OCI-LY1 (cell line): ENCODE results near the gene TCF25.

Source experiments
- EZH2 ChIP-seq: fragments of 200-600 bp; sonication (generic), shearing (Covaris generic); IDR thresholded peaks from 2 replicates; pipeline ENCODE4 v1.8.0; 2017; ENCODE audit warnings: borderline replicate concordance, mixed run types, mild to moderate bottlenecking, antibody characterized with exemption, low read length, moderate library complexity, mixed read lengths
- TF ChIP-seq, protein P1 (sequence below): fragments of 200-600 bp; sonication (generic), shearing (Covaris generic); IDR thresholded peaks from 2 replicates; pipeline ENCODE4 v1.5.1; 2017; ENCODE audit warnings: mild to moderate bottlenecking, antibody characterized with exemption, low read length, moderate library complexity, mixed read lengths

DNA sequence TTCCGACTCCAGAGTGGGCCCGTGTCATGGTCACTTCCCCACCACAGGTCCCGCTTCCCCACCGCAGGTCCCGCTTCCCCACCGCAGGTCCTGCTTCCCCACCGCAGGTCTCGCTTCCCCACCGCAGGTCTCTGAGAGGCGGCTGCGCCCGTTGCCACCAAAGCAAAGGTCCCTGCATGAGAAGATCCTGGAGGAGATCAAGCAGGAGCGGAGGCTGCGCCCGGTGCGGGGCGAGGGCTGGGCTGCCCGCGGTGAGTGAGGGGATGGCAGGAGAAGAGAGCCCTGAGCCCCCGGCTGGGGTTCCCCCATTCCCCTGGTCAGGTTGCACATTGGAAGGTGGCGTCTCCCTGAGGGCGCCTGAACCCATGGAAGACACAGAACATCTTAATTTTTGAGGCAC, 17.4 kb upstream of the TCF25 start:
- no peak for TF ChIP-seq EZH2
- TF ChIP-seq, protein P1, sequence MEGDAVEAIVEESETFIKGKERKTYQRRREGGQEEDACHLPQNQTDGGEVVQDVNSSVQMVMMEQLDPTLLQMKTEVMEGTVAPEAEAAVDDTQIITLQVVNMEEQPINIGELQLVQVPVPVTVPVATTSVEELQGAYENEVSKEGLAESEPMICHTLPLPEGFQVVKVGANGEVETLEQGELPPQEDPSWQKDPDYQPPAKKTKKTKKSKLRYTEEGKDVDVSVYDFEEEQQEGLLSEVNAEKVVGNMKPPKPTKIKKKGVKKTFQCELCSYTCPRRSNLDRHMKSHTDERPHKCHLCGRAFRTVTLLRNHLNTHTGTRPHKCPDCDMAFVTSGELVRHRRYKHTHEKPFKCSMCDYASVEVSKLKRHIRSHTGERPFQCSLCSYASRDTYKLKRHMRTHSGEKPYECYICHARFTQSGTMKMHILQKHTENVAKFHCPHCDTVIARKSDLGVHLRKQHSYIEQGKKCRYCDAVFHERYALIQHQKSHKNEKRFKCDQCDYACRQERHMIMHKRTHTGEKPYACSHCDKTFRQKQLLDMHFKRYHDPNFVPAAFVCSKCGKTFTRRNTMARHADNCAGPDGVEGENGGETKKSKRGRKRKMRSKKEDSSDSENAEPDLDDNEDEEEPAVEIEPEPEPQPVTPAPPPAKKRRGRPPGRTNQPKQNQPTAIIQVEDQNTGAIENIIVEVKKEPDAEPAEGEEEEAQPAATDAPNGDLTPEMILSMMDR, result no peak
